T-helper 1 cell treated with Interleukin-12 subunit alpha and Interleukin-12 subunit beta and Interleukin-4 antibody, amounts not matched to agents 30 ng/mL and 1 ng/mL, for 36 hours (primary cell): Measurements from ENCODE around the gene CMYA5. TPM values are rescaled to one million over a fixed set of nuclear protein-coding genes. Genes with fewer than 3 reads are reported as not detected.
"Not testable (repeated sequence)": the region's sequence is repeated elsewhere in the genome, so short reads cannot be mapped to it uniquely, and the experiment has no call there.

ENCODE experiments used
- intact Hi-C: fragments of 100-400 bp; cut with micrococcal nuclease; formaldehyde crosslinking; loops from one replicate; pipeline ENCODE4 v1.15.1; 2024
- total RNA-seq: library from RNA; stranded (reverse); gene quantifications from 2 replicates; pipeline ENCODE4 v1.2.3, GENCODE V29; 2022

CMYA5 gene
- total RNA-seq, 1 donor from 2014 or later: 0.20 TPM

GRCh38 chr5:79746642-79747569 is 57.3 kb downstream of the CMYA5 start:
- intact Hi-C loops: no loop called here

DNA sequence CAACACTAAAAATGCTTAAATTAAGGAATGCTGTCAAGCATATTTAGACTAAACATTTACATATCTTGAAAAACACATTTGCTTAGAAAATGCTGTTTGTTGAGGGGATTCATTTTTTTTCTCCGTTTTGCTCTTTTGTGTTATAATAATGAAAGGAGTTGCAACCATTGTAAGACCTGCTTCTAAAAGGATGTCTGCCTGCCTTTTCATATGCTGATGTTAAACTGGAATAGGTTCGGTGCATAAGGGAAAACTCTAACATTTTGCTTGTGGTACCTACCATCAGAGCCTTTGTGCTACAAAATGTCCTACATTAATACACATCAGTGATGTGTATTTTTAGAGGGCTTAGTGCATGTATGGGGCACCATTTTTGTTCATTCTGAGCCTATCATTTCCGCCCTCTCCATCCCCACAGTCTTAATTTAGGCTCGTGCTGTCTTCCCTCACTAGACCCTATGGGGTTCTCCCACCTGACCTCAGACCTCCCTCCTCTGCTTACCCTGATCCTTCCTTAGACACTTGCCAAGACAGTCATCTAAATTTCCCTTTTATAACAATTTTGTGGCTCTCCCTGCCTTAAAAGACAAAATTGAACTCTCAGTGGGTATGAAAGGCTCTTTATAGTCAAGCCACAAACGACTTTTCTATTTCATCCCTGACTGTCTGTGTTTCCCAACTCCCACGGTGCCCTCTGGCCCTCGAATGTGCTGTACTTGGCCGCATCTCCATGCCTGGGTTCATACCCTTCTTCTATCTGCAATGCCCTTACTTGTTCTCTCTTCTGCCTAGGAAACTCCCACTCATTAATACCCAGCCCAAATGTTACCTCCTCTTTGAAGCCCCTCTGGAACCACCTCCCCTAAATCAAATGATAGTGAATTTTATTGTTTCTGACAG is 61.2 kb downstream of the CMYA5 start:
- intact Hi-C loops: no loop called here

DNA sequence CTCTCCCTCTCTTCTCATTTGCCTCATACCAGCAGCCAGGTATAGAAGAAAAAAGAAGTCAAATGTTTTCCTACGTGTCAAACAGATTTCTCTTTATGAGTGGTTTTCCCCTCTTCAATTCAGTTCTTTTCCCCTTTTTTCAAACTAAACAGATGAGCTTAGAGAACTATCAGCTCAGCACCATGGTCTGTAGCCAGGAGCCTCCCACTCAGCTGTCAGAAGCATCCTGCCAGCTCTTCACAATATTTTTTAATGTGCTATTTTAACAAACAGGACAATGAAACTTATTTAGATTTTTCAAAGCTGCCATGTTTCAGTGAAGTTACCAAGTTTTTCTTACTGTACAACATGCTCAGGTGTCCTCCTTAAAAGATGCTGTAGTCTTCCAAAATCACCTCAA is 63.5 kb downstream of the CMYA5 start:
- intact Hi-C loops: no loop called here

GRCh38 chr5:79753877-79754645 is 64.4 kb downstream of the CMYA5 start:
- intact Hi-C loops: no loop called here

GRCh38 chr5:79754865-79755555 is 65.4 kb downstream of the CMYA5 start:
- intact Hi-C loops: no loop called here

GRCh38 chr5:79756076-79756475 is 66.4 kb downstream of the CMYA5 start:
- intact Hi-C loops: no loop called here

- intact Hi-C loops: no loop called here
Observed at GRCh38 chr5:79759436-79759835, 69.8 kb downstream of the CMYA5 start.

GRCh38 chr5:79759848-79760247 is 70.2 kb downstream of the CMYA5 start:
- intact Hi-C loops: no loop called here

DNA sequence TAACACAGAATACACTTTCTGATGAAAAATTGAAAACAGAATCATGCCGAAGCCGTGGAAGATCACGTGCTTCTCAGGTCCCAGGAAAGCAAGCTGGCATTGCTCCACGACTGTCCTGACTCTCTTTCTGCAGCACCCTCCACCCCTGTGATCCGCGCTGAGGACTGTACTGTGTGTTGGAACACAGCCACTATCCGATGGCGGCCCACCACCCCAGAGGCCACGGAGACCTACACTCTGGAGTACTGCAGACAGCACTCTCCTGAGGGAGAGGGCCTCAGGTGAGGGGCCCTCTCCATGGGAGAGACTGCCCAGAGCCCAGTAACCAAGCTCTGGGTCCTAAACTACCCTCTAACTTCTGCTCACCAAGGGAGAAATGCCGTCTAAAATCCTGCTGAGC is 73.3 kb downstream of the CMYA5 start:
- intact Hi-C loops: no loop called here

- intact Hi-C loops: not testable (repeated sequence)
Observed at GRCh38 chr5:79764147-79764546, 74.5 kb downstream of the CMYA5 start.

GRCh38 chr5:79771387-79771786 is 81.8 kb downstream of the CMYA5 start:
- intact Hi-C loops: no loop called here

- intact Hi-C loops: no loop called here
Observed at GRCh38 chr5:79772651-79773050, 83.0 kb downstream of the CMYA5 start.

DNA sequence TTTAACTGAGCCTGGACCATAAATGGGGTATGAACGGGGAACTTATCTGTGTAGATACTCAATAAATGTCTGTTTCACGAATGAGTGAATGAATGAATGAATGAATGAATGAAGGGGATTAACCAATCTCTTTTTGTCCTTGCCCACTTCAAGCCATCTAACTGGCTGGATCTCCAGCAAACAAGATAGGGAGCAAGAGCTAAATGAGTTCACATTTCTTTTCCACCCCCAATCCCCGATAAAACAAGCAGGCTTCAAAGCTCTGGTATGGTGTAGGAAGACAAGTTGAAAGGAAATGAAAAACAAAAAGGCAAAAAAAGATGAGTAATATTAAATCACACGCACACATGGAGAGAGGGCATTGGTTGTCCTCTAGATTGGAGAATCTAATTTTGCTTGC is 84.0 kb downstream of the CMYA5 start:
- intact Hi-C loops: no loop called here

GRCh38 chr5:79774171-79774854 is 84.7 kb downstream of the CMYA5 start:
- intact Hi-C loops: no loop called here

DNA sequence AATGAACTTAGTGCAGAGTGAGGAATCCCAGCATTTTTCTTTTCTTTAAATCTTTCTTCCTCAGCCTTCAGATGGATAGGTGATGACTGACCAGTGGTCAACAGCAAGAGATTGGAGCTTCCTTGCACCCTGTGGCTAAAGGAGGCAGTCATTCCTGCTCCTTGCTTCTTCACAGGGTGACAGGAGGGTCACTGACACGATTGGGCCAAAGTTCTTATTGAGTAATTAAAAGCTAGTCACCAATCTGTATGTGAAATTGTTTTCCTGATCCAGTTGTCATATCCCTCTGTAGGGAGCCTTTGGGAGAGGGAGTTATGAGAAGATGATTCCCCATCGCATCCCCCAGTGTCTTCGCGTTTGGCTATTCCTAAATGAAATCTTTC is 85.2 kb downstream of the CMYA5 start:
- intact Hi-C loops: no loop called here

- intact Hi-C loops: not testable (repeated sequence)
Observed at GRCh38 chr5:79784741-79785140, 95.1 kb downstream of the CMYA5 start.

GRCh38 chr5:79785983-79786382 is 96.3 kb downstream of the CMYA5 start:
- intact Hi-C loops: no loop called here

- intact Hi-C loops: no loop called here
Observed at GRCh38 chr5:79787448-79787847, 97.8 kb downstream of the CMYA5 start.

GRCh38 chr5:79791843-79792242 is 102.2 kb downstream of the CMYA5 start:
- intact Hi-C loops: no loop called here

- intact Hi-C loops: no loop called here
Observed at GRCh38 chr5:79792463-79792862, 102.8 kb downstream of the CMYA5 start.
